Neural crest cell (in vitro differentiated cells): Measurements from ENCODE around the gene SMAD5. TPM values are rescaled to one million over a fixed set of nuclear protein-coding genes. Genes with fewer than 3 reads are reported as not detected.
A peak's percentile ranks its signal among the peaks of the same experiment; 100 is the strongest.

Experiments used
- DNase-seq: peaks from one replicate; pipeline ENCODE4 v3.0.0; 2021; ENCODE audit warnings: low read depth, mixed read lengths, low spot score
- H3K27ac Mint-ChIP-seq: one replicate; pipeline ENCODE4 v1.8.0; 2021; ENCODE audit warnings: mild to moderate bottlenecking, mixed read lengths; ENCODE audit not compliant: unreplicated experiment
- H3K27me3 Mint-ChIP-seq: 2 replicates; pipeline ENCODE4 v1.8.0; 2021; ENCODE audit warnings: low read depth, mild to moderate bottlenecking, mixed read lengths
- H3K36me3 Mint-ChIP-seq: 2 replicates; pipeline ENCODE4 v1.8.0; 2021; ENCODE audit warnings: low read depth, mild to moderate bottlenecking, mixed read lengths
- H3K4me1 Mint-ChIP-seq: 2 replicates; pipeline ENCODE4 v1.8.0; 2021; ENCODE audit warnings: mixed read lengths
- H3K4me3 Mint-ChIP-seq: one replicate; pipeline ENCODE4 v1.8.0; 2021; ENCODE audit warnings: mild to moderate bottlenecking, mixed read lengths
- H3K9me3 Mint-ChIP-seq: 2 replicates; pipeline ENCODE4 v1.8.0; 2021; ENCODE audit warnings: mixed read lengths
- total RNA-seq: library from RNA; stranded (reverse); gene quantifications from 2 replicates; pipeline ENCODE4 v1.2.1, GENCODE V29; 2021
- TF ChIP-seq, protein P1 (sequence below): fragments of 200-600 bp; sonication (generic); conservative IDR thresholded peaks from 2 replicates; pipeline ENCODE4 v1.5.0; 2021; ENCODE audit warnings: antibody characterized with exemption, mild to moderate bottlenecking

The SMAD5 gene
- total RNA-seq, 1 donor from 2014 or later = 82.6 TPM

GRCh38 chr5:136169218-136169617 lies 36.6 kb downstream of the SMAD5 start:
- no peak overlapping the region for H3K4me3 Mint-ChIP-seq
- peaks cover 3% of the 10 kb centered on the region for H3K4me1 Mint-ChIP-seq

GRCh38 chr5:136174021-136174659 lies 41.5 kb downstream of the SMAD5 start:
- Mint-ChIP-seq H3K27ac (no peak overlapping the region), H3K36me3 (peaks cover 28% of the 10 kb centered on the region), H3K9me3 (no peaks in the 10 kb centered on the region), H3K4me3 (no peak overlapping the region), H3K4me1 (peaks cover 3% of the 10 kb centered on the region), H3K27me3 (no peaks in the 10 kb centered on the region)
- TF ChIP-seq, protein P1, sequence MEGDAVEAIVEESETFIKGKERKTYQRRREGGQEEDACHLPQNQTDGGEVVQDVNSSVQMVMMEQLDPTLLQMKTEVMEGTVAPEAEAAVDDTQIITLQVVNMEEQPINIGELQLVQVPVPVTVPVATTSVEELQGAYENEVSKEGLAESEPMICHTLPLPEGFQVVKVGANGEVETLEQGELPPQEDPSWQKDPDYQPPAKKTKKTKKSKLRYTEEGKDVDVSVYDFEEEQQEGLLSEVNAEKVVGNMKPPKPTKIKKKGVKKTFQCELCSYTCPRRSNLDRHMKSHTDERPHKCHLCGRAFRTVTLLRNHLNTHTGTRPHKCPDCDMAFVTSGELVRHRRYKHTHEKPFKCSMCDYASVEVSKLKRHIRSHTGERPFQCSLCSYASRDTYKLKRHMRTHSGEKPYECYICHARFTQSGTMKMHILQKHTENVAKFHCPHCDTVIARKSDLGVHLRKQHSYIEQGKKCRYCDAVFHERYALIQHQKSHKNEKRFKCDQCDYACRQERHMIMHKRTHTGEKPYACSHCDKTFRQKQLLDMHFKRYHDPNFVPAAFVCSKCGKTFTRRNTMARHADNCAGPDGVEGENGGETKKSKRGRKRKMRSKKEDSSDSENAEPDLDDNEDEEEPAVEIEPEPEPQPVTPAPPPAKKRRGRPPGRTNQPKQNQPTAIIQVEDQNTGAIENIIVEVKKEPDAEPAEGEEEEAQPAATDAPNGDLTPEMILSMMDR = peak; percentile 76
- no peak for DNase-seq

More at GRCh38 chr5:136169218-136169617, 36.6 kb downstream of the SMAD5 start:
- H3K27ac Mint-ChIP-seq = no peak overlapping the region
- H3K36me3 Mint-ChIP-seq = peaks cover 30% of the 10 kb centered on the region
- H3K27me3 Mint-ChIP-seq = no peaks in the 10 kb centered on the region
- no peaks in the 10 kb centered on the region for H3K9me3 Mint-ChIP-seq
- no peak for DNase-seq
- TF ChIP-seq, protein P1 = no peak

GRCh38 chr5:136182618-136183017 lies 50.0 kb downstream of the SMAD5 start:
- Mint-ChIP-seq H3K27ac (no peak overlapping the region), H3K4me3 (no peak overlapping the region), H3K27me3 (peaks cover 3% of the 10 kb centered on the region), H3K9me3 (no peaks in the 10 kb centered on the region), H3K4me1 (no peaks in the 10 kb centered on the region), H3K36me3 (peaks cover 8% of the 10 kb centered on the region)
- DNase-seq = no peak
- TF ChIP-seq, protein P1 = no peak

DNA sequence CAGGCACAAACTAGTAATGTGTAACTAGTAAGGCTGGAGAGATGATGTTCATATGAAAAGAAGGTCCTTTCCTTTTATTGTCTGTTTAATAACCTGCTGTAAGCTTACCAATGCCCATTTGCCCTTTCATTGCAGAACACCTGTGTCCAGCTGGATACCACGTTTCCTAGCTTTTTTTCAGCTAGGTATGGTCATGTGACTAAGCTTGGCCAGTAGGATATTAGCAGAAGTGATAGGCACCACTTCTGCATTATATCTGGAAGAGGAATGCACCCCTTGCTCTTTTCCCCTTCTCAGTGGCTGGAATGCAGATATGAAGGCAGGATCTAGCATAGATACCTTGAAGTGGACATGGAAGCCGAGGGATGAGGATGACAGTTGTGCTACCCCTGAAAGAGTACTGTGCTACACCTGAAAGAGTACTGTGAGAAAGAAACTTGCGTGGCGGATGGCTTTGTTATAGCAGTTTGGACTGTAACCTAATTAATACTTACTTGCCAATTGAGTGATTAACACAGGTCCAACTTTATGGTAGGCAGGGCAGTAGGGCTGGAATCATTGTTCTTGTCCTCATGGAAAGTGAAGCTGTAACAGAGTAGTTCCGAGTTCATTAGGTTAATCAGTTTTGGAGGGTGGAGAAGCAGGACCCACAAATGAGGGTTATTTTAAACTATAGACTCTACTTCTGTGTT lies 53.5 kb downstream of the SMAD5 start:
- H3K9me3 Mint-ChIP-seq = no peaks in the 10 kb centered on the region
- H3K27ac Mint-ChIP-seq = no peak overlapping the region

GRCh38 chr5:136186796-136187195 lies 54.2 kb downstream of the SMAD5 start:
- Mint-ChIP-seq H3K36me3 (peaks cover 24% of the 10 kb centered on the region), H3K9me3 (no peaks in the 10 kb centered on the region), H3K4me3 (no peak overlapping the region), H3K27ac (no peak overlapping the region), H3K27me3 (peaks cover 42% of the 10 kb centered on the region), H3K4me1 (peaks cover 6% of the 10 kb centered on the region)
- TF ChIP-seq, protein P1 = no peak
- no peak for DNase-seq

More for the DNA sequence above, 53.5 kb downstream of the SMAD5 start:
- Mint-ChIP-seq H3K4me1 (no peaks in the 10 kb centered on the region), H3K4me3 (no peak overlapping the region), H3K36me3 (peaks cover 24% of the 10 kb centered on the region), H3K27me3 (peaks cover 35% of the 10 kb centered on the region)
- TF ChIP-seq, protein P1 = no peak
- no peak for DNase-seq
